Effector memory CD8-positive, alpha-beta T cell (primary cell): ENCODE results near the gene BLOC1S4.

Source experiments
- ATAC-seq: fragments of 150-1000 bp; cut with Tn5 transposase; replicated peaks from 2 replicates; pipeline ENCODE4 v1.10.0; 2021; ENCODE audit warnings: mild to moderate bottlenecking, moderate library complexity
- DNase-seq, 3 experiments: peaks; one replicate each; pipeline ENCODE4 v3.0.0; 2021
- H3K27ac Mint-ChIP-seq, 2 donors: one replicate each; pipeline ENCODE4 v1.8.0; 2022; ENCODE audit warnings: mild to moderate bottlenecking in 2 of 2, mixed read lengths in 2 of 2, moderate library complexity in 2 of 2
- H3K27me3 Mint-ChIP-seq, 2 donors: one replicate each; pipeline ENCODE4 v1.8.0; 2022; ENCODE audit warnings: mixed read lengths in 2 of 2
- H3K36me3 Mint-ChIP-seq: one replicate; pipeline ENCODE4 v1.8.0; 2022; ENCODE audit warnings: mild to moderate bottlenecking, moderate library complexity, mixed read lengths; ENCODE audit not compliant: insufficient read depth
- H3K4me1 Mint-ChIP-seq, 2 donors: one replicate each; pipeline ENCODE4 v1.8.0; 2022; ENCODE audit warnings: low read depth in 2 of 2, mixed read lengths in 2 of 2
- H3K4me3 Mint-ChIP-seq, 2 donors: one replicate each; pipeline ENCODE4 v1.8.0; 2022; ENCODE audit warnings: mild to moderate bottlenecking in 2 of 2, mixed read lengths in 2 of 2, moderate library complexity in 2 of 2
- H3K9me3 Mint-ChIP-seq, 2 donors: one replicate each; pipeline ENCODE4 v1.8.0; 2022; ENCODE audit warnings: mixed read lengths in 2 of 2

BLOC1S4 gene

DNA sequence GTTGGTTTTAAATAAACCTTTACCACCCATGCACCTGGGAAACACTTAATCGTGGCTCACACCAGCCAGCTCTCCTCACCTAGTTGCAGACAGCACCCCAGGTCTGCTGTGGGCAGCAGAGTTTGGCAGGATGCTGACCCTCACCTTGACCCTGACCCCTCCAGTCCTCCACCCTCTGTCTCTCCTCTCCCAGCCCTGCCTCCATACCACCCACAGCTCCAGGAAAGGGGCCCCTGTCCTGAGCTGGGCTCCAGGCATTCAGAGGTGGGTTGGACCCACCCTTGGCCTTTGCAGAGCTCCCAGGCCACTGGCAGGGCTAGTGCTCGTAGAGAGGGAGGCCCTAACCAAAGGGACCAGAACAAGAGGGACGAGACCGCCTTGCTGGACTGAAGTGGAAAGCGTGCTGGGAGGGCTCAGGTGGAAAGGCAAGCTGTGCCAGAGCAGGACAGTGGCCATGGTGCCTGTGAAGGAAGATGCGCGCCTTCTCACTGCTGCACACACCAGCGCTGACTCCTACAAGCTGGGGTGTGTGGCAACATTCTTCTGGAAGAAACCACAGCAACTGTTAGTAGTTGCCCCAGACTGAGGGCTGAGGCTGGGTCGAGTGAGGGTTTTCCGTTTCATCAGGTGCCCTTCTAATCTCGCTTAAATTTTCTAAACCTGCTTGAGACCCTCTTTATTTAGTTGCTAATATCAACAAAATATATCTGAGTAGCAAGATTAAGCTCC is 32.9 kb upstream of the BLOC1S4 start:
- Mint-ChIP-seq H3K9me3 (no peaks in the 10 kb centered on the region), H3K36me3 (peaks cover 29% of the 10 kb centered on the region), H3K4me3 (no peak overlapping the region), H3K27ac (peak overlapping the region; percentile 44 to 71), H3K27me3 (no peaks in the 10 kb centered on the region), H3K4me1 (peaks cover 33 to 37% of the 10 kb centered on the region in 2 donors)
- no peak for DNase-seq
- ATAC-seq: no peak

DNA sequence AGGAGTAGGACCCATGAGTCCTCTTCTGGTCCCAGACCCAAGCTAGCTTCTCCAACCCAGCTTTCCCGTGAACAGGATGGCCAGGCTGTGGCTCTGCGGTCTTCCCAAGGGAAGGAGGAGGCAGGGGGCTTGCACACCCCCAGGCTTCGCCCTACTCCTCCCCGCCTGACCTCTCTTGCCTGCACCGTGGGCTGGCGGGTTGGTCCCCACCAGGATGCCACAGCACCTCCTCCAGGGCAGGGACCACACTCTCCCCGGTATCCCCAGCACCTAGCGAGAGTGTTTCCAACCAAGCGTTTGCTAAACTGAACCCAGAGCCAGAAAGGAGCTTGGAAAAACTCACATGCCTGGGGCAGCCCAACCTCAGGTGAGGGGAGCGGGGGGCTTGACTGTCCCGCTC is 31.3 kb upstream of the BLOC1S4 start:
- H3K9me3 Mint-ChIP-seq: no peaks in the 10 kb centered on the region
- H3K27me3 Mint-ChIP-seq: no peaks in the 10 kb centered on the region
- H3K27ac Mint-ChIP-seq: no peak overlapping the region
- H3K36me3 Mint-ChIP-seq: peaks cover 38% of the 10 kb centered on the region
- ATAC-seq (no peak), DNase-seq (no peak)
- no peak overlapping the region for H3K4me3 Mint-ChIP-seq
- H3K4me1 Mint-ChIP-seq: peaks cover 43 to 48% of the 10 kb centered on the region in 2 donors

DNA sequence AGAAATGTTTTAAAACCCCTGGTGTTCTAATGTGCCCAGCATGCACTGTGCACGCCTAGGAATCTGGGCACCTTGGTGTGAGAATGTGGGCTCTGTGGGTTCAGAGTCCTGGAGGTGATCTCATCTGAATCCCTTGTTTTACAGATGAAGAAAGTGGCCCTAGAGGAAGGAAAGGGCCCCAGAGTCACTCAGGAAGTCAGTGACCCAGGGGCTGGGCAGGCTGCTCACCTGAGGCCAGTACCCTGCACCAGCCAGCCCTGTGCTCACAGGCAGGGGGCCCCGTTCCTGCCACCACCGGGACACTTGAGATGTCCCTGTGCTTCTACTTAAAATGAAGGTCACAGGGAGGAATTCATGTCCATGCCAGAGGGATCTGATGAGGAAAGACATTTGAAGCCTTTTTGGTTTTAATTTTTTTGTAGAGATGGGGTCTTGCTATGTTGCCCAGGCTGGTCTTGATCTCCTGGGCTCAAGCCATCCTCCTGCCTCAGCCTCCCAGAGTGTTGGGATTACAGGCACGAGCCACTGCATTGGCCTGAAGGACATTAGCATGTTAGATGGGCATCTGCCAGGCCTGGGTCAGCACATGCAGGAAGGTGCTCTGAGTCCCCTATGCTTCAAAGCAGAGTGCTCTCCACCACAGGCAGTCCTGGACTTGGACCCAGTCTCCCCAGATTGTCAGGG is 29.7 kb upstream of the BLOC1S4 start:
- peak overlapping the region in 1 of 2 donors; percentile 6 for H3K4me3 Mint-ChIP-seq
- ATAC-seq (no peak), DNase-seq (no peak)
- H3K36me3 Mint-ChIP-seq: peaks cover 52% of the 10 kb centered on the region
- H3K9me3 Mint-ChIP-seq: no peaks in the 10 kb centered on the region
- H3K27ac Mint-ChIP-seq: peak overlapping the region; percentile 25 to 97
- H3K27me3 Mint-ChIP-seq: no peaks in the 10 kb centered on the region
- H3K4me1 Mint-ChIP-seq: peaks cover 59 to 60% of the 10 kb centered on the region in 2 donors

DNA sequence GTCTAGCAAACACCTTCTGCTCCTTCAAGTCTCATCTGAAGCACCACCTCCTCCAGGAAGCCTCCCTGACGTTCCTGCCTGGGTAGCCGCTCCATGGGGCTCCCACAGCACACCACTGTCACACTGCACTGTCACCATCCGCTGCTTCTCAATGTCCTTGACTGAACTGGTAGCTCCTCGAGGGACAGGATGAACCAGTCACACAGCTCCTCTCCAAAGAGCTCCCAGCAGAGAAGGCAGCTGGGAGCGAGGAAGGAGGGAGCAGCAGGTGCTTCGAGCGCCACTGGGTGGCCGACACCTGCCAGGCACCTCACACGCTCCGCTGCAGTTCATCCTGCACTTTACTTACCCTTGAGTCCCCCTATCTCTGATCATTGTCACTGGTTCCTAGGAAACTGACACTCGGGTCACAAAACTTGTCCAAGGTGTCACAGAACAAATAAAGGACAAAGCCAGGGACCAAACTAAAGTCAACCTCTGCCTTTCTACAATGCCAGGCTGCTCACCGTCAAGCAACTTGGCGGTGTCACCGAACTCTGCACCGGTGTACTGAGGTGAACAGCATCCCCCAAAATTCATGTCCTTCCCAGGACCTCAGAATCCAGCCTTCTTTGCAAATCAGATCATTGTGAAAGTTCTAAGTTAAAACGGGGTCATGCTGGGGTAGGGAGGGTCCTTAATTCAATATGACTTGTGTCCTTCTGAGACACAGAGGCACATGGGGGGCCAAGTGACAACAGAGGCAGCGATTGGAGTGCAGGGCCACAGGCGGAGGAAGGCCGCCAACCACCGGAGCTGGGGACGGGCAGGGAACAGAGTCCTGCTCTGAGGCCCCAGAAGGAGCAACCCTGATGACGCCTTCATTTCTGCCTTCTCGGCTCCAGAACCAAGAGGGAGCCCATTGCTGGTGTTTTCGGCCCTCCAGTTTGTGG is 27.8 kb upstream of the BLOC1S4 start:
- Mint-ChIP-seq H3K27me3 (no peaks in the 10 kb centered on the region), H3K4me1 (peaks cover 60 to 66% of the 10 kb centered on the region in 2 donors), H3K4me3 (peak overlapping the region; percentile 97), H3K36me3 (peaks cover 39% of the 10 kb centered on the region), H3K27ac (peak overlapping the region; percentile 97 to 100), H3K9me3 (no peaks in the 10 kb centered on the region)
- no peak for DNase-seq
- no peak for ATAC-seq

DNA sequence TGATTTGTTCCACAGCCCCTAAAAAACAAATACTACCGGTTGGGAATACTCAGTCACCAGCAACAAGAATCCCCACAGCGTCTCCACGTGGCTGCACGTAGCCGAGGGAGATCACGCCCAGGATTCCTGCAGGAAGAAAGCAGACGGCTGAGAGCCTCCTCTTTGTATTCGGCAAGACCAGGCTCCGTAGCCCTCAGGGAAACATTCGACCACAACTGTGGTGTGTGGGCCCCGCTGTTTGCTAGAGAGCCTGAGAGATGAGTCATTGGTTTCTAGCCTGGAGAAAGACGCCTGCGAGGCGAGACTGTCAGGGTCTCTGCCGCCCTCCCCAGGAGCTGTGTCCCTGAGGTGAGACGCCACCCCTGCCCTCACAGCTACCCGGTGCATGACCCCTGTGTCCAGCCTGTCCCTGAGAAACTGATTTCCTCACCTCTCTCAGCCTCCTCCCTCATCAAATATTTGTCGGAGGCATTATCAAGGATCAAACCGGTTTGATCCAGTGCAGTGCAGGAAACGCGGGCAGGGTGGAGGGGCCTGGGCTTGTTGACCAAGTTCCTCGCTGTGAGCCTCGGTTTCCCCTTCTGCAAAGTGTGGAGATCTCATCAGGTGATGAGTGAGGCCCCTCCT is 27.0 kb upstream of the BLOC1S4 start:
- Mint-ChIP-seq H3K9me3 (no peaks in the 10 kb centered on the region), H3K36me3 (peaks cover 31% of the 10 kb centered on the region), H3K4me1 (peaks cover 66 to 74% of the 10 kb centered on the region in 2 donors), H3K27me3 (no peaks in the 10 kb centered on the region), H3K4me3 (peak overlapping the region; percentile 97), H3K27ac (peak overlapping the region; percentile 97 to 100)
- peak; percentile 67 to 68 (median 68) for DNase-seq
- peak; percentile 79 for ATAC-seq

DNA sequence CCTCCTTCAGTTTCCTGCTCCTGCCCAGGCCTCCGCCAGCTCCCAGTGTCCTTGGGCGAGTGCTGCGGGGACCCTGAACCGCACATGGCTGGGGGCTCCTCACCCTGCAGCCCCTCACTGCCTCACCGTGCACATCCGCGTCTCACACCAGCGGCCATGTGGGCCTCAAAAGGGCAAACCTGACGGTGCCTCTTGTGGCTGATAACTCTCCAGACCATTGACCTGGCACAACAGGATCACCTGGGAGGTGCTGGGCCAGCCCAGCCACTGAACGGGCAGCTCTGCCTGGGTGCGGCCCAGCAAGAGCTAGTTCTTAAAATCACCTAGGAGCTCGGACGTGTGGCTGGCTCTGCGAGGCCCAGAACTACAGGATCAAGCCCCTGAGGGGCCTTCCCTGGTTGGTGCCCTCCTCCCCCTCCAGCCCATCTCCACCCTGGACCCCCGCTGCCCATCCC is 26.4 kb upstream of the BLOC1S4 start:
- DNase-seq: no peak
- H3K36me3 Mint-ChIP-seq: peaks cover 30% of the 10 kb centered on the region
- peak overlapping the region; percentile 97 to 100 for H3K27ac Mint-ChIP-seq
- no peaks in the 10 kb centered on the region for H3K27me3 Mint-ChIP-seq
- peak overlapping the region; percentile 97 for H3K4me3 Mint-ChIP-seq
- H3K9me3 Mint-ChIP-seq: no peaks in the 10 kb centered on the region
- no peak for ATAC-seq
- H3K4me1 Mint-ChIP-seq: peaks cover 68 to 77% of the 10 kb centered on the region in 2 donors

DNA sequence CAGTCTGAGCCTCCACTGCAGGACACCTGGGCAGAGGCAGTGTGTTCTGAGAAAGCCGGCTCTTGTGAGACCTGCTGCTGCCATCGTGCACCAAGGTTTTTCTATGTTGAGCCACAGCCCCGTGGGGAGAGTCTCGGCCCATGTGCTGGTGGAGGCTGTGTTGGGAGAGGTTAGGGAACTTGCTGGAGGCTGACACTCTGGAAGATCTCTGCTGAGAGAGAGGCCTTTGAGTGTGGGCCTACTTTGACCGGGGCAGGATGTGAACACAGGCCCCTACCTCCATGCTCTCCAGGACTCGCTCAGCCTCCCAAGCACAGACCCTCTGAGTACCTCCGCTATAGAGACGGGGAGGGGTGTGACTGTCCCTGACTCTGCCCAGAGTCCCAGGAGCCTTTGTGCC is 23.6 kb upstream of the BLOC1S4 start:
- no peak for ATAC-seq

DNA sequence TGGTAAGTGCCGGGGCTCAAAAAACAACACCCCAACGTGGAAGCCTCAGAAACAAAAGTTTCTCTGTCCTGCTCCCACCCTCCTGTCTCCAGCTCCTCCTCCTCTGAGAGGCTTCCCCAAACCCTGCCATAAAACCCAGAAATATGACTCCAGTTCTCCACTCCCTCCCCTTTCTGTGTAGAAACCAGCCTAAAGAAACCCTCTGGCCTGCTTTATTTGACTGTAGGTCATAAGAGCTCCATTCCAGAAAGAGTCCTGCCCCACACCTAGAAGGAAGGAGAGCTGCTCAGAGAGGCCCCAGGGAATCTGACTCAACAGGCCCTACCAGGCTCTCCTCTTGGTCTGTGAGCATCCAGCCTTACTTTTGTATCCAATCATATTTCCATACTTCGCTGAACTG is 23.2 kb upstream of the BLOC1S4 start:
- Mint-ChIP-seq H3K36me3 (peaks cover 30% of the 10 kb centered on the region), H3K27me3 (no peaks in the 10 kb centered on the region), H3K9me3 (no peaks in the 10 kb centered on the region), H3K27ac (peak overlapping the region; percentile 93 to 98), H3K4me3 (peak overlapping the region; percentile 26 to 66), H3K4me1 (peaks cover 80 to 84% of the 10 kb centered on the region in 2 donors)
- DNase-seq (no peak), ATAC-seq (no peak)

More for the DNA sequence above, 23.6 kb upstream of the BLOC1S4 start:
- Mint-ChIP-seq H3K27me3 (no peaks in the 10 kb centered on the region), H3K4me1 (peaks cover 84 to 86% of the 10 kb centered on the region in 2 donors), H3K9me3 (no peaks in the 10 kb centered on the region), H3K36me3 (peaks cover 30% of the 10 kb centered on the region), H3K4me3 (peak overlapping the region; percentile 26 to 66), H3K27ac (peak overlapping the region; percentile 93 to 98)
- no peak for DNase-seq

DNA sequence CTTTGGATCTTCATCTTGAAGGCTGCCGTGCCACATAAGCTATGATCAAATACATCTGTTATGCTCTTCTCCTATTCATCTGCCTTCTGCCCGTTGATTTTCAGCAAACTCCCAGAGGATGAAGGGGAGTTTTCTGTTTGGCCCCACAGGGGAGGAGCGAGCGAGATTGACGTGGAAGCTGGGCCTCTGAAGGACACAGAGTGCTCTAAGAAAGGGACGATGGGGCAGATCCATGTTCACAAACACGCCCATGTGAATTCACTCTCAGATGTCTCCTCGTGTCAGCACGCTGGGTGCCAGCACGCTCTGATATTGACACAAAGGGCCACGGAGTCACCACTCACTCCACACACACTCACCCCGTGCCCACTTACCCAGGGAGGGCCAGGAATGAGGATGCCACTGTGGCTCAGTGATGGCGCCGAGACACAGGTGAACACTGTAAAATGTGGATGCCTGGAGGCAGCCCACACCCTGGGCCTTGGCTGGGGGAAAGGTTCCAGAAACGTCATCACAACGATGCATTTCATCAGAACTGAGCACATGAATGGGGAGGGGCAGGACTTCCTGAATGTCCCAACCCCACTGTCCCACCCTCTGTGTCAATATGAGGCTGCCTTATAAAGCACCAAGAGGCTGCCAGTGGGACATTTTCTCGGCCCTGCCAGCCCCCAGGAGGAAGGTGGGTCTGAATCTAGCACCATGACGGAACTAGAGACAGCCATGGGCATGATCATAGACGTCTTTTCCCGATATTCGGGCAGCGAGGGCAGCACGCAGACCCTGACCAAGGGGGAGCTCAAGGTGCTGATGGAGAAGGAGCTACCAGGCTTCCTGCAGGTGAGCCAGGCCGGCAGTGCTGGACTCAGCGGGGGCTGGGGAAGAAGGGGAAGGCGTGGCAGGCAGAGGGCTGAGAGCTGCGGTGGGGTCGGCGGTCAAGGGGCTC is 22.5 kb upstream of the BLOC1S4 start, which contains the start of gene S100P:
Gene S100P (plus strand): TSS at position 648 of the 946 bp plus-strand sequence. CDS start 55 bp downstream, at position 703.
- peaks cover 30% of the 10 kb centered on the region for H3K36me3 Mint-ChIP-seq
- peaks cover 80 to 83% of the 10 kb centered on the region in 2 donors for H3K4me1 Mint-ChIP-seq

DNA sequence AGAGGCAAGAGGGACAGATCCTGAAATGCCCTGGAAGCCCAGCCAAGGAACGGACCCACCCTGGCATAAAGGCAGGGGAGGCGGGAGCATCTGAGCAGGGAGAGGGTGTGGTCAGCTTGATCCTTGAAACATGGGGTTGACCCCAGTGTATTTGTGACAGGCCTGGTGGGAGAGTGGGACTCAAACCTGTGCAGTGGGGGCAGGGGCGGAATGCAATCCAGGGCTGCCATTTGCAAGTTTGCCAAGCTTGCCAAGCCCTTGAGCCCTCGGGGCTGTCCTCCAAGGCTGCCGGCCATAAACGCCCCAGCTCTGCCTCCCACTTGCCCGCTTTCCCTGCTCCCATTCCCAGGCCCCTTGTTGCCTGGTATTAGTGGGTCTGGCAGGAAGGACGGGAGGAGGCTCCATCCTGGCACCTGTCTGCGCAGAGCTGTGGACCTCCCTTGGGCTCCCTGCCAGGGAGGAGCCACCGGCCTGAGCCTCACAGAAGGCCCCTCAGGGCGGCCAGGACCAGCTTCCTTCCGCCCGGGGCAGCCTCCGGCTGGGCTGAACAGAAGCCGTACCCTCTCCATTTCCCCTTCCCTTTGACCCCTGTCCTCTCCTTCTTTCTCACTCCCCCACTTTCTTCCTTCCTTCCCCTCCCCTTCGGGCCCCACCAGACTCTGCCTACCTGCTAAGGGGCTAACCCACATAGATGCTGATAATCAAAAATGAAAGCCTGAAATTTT is 21.6 kb upstream of the BLOC1S4 start:
- H3K36me3 Mint-ChIP-seq: peaks cover 23% of the 10 kb centered on the region
- ATAC-seq: peak; percentile 26
- H3K4me3 Mint-ChIP-seq: peak overlapping the region; percentile 66 to 68
- H3K27ac Mint-ChIP-seq: peak overlapping the region; percentile 93 to 98
- DNase-seq: peak in 2 of 3 experiments; percentile 29 to 31
- H3K4me1 Mint-ChIP-seq: peaks cover 76 to 79% of the 10 kb centered on the region in 2 donors
- H3K9me3 Mint-ChIP-seq: no peaks in the 10 kb centered on the region
- H3K27me3 Mint-ChIP-seq: no peaks in the 10 kb centered on the region

More for the DNA sequence above, 22.5 kb upstream of the BLOC1S4 start, which contains the start of gene S100P:
- H3K27me3 Mint-ChIP-seq: no peaks in the 10 kb centered on the region
- DNase-seq (no peak), ATAC-seq (no peak)
- H3K27ac Mint-ChIP-seq: peak within 1 kb of the TSS; percentile 93 to 98
- no peaks in the 10 kb centered on the region for H3K9me3 Mint-ChIP-seq
- peak within 1 kb of the TSS; percentile 66 to 68 for H3K4me3 Mint-ChIP-seq
